PC-9 (cell line): ENCODE measurements around the gene ANXA10. TPM values are rescaled to one million over a fixed set of nuclear protein-coding genes. Genes with fewer than 3 reads are reported as not detected.

ENCODE experiments used
- BruUV-seq: library from RNA; stranded (reverse); fragments of 400-500 nt; replicated peaks from 2 replicates; lab custom pipeline; 2021; lab: Mats Ljungman, UMichigan
- CTCF ChIA-PET: fragments of 300-600 bp; sonication (Branson Sonifier 250); formaldehyde crosslinking; loops from one replicate; lab custom pipeline; 2022; ENCODE audit warnings: antibody characterized with exemption; lab: Charles Lee
- POLR2A ChIA-PET: fragments of 300-600 bp; sonication (Branson Sonifier 250); formaldehyde crosslinking; loops from one replicate; lab custom pipeline; 2022; ENCODE audit warnings: antibody characterized with exemption; ENCODE audit not compliant: unreplicated experiment; lab: Charles Lee
- DNase-seq, 2 experiments: peaks; one replicate each; pipeline versions ENCODE4 v3.0.0 to v3.0.0-alpha.2; 2015 to 2022; ENCODE audit warnings: mixed read lengths in 1 of 2
- H2AFZ ChIP-seq: fragments of 200-600 bp; sonication (generic); 2 replicates; pipeline ENCODE4 v1.8.1; 2017; ENCODE audit warnings: antibody characterized with exemption
- H3F3A ChIP-seq: fragments of 200-600 bp; sonication (generic); 2 replicates; pipeline ENCODE4 v1.8.1; 2017; ENCODE audit warnings: antibody characterized with exemption, mild to moderate bottlenecking, low read depth; ENCODE audit not compliant: insufficient read depth
- H3K27ac ChIP-seq: fragments of 200-600 bp; sonication (generic); 2 replicates; pipeline ENCODE4 v1.6.1; 2016; ENCODE audit warnings: mixed run types
- H3K27me3 ChIP-seq: fragments of 200-600 bp; sonication (generic); 2 replicates; pipeline ENCODE4 v1.6.1; 2016; ENCODE audit warnings: low read depth, mixed run types; ENCODE audit not compliant: insufficient read depth
- H3K36me3 ChIP-seq: fragments of 200-600 bp; sonication (generic); 2 replicates; pipeline ENCODE4 v1.6.1; 2016; ENCODE audit warnings: low read depth, mixed run types
- H3K4me1 ChIP-seq: fragments of 200-600 bp; sonication (generic); replicated peaks from 2 replicates; pipeline ENCODE4 v1.6.1; 2016; ENCODE audit warnings: mixed run types; ENCODE audit not compliant: insufficient read depth
- H3K4me2 ChIP-seq: fragments of 200-600 bp; sonication (generic); 2 replicates; pipeline ENCODE4 v1.6.1; 2017; ENCODE audit warnings: mixed run types
- H3K4me3 ChIP-seq: fragments of 200-600 bp; sonication (generic); 2 replicates; pipeline ENCODE4 v1.6.1; 2016; ENCODE audit warnings: mixed run types
- H3K79me2 ChIP-seq: fragments of 200-600 bp; sonication (generic); 2 replicates; pipeline ENCODE4 v1.6.1; 2017; ENCODE audit warnings: low read depth, mixed run types
- H3K9me2 ChIP-seq: fragments of 200-600 bp; sonication (generic); 2 replicates; pipeline ENCODE4 v1.8.1; 2017; ENCODE audit warnings: mild to moderate bottlenecking; ENCODE audit not compliant: insufficient read depth
- H3K9me3 ChIP-seq: fragments of 200-600 bp; sonication (generic); 2 replicates; pipeline ENCODE4 v1.8.1; 2016; ENCODE audit warnings: low read depth; ENCODE audit not compliant: insufficient read depth
- H4K20me1 ChIP-seq: fragments of 200-600 bp; sonication (generic); 2 replicates; pipeline ENCODE4 v1.8.1; 2017; ENCODE audit not compliant: insufficient read depth
- EZH2 ChIP-seq: fragments of 200-600 bp; sonication (generic); IDR thresholded peaks from 2 replicates; pipeline ENCODE4 v1.8.0; 2017; ENCODE audit warnings: antibody characterized with exemption, low read depth
- intact Hi-C: fragments of 100-400 bp; cut with micrococcal nuclease; formaldehyde crosslinking; loops from one replicate; pipeline ENCODE4 v1.10.0; 2022; ENCODE audit not compliant: unreplicated experiment
- total RNA-seq: library from RNA; stranded (reverse); gene quantifications from 2 replicates; pipeline ENCODE4 v1.2.3, GENCODE V29; 2021
- TF ChIP-seq, protein P1 (sequence below): fragments of 200-600 bp; sonication (generic); conservative IDR thresholded peaks from 2 replicates; pipeline ENCODE4 v1.6.1; 2017; ENCODE audit warnings: mixed run types, antibody characterized with exemption, mild to moderate bottlenecking, moderate library complexity

ANXA10 gene
- total RNA-seq, 1 experiment from 2014 or later: 3.0 TPM

GRCh38 chr4:168129046-168129772 is 36.9 kb downstream of the ANXA10 start:
- POLR2A ChIA-PET: no interaction called here
- Histone ChIP-seq H3K27ac (no peak overlapping the region), H4K20me1 (no peaks in the 10 kb centered on the region), H3K4me3 (no peak overlapping the region), H3K79me2 (no peaks in the 10 kb centered on the region), H3K4me2 (no peak overlapping the region), H3K36me3 (no peaks in the 10 kb centered on the region), H3F3A (no peaks in the 10 kb centered on the region), H2AFZ (no peak overlapping the region), H3K4me1 (no peaks in the 10 kb centered on the region), H3K27me3 (no peaks in the 10 kb centered on the region), H3K9me3 (no peaks in the 10 kb centered on the region), H3K9me2 (no peaks in the 10 kb centered on the region)
- no peak for DNase-seq
- no TSS peak for BruUV-seq
- TF ChIP-seq, protein P1, sequence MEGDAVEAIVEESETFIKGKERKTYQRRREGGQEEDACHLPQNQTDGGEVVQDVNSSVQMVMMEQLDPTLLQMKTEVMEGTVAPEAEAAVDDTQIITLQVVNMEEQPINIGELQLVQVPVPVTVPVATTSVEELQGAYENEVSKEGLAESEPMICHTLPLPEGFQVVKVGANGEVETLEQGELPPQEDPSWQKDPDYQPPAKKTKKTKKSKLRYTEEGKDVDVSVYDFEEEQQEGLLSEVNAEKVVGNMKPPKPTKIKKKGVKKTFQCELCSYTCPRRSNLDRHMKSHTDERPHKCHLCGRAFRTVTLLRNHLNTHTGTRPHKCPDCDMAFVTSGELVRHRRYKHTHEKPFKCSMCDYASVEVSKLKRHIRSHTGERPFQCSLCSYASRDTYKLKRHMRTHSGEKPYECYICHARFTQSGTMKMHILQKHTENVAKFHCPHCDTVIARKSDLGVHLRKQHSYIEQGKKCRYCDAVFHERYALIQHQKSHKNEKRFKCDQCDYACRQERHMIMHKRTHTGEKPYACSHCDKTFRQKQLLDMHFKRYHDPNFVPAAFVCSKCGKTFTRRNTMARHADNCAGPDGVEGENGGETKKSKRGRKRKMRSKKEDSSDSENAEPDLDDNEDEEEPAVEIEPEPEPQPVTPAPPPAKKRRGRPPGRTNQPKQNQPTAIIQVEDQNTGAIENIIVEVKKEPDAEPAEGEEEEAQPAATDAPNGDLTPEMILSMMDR: no peak
- no peak for TF ChIP-seq EZH2
- CTCF ChIA-PET: no interaction called here
- intact Hi-C loops: no loop called here

GRCh38 chr4:168129802-168130201 is 37.5 kb downstream of the ANXA10 start:
- Histone ChIP-seq H2AFZ (no peak overlapping the region), H3K9me3 (no peaks in the 10 kb centered on the region), H4K20me1 (no peaks in the 10 kb centered on the region), H3K4me1 (no peaks in the 10 kb centered on the region), H3K4me3 (no peak overlapping the region), H3K9me2 (no peaks in the 10 kb centered on the region), H3K27ac (no peak overlapping the region), H3K4me2 (no peak overlapping the region), H3K79me2 (no peaks in the 10 kb centered on the region), H3K27me3 (no peaks in the 10 kb centered on the region), H3F3A (no peaks in the 10 kb centered on the region), H3K36me3 (no peaks in the 10 kb centered on the region)
- TF ChIP-seq, protein P1: no peak
- TF ChIP-seq EZH2: no peak
- POLR2A ChIA-PET: no interaction called here
- CTCF ChIA-PET: no interaction called here
- intact Hi-C loops: no loop called here
- BruUV-seq: no TSS peak
- DNase-seq: no peak

GRCh38 chr4:168131196-168131595 is 38.9 kb downstream of the ANXA10 start:
- CTCF ChIA-PET: no interaction called here
- Histone ChIP-seq H4K20me1 (no peaks in the 10 kb centered on the region), H3K4me1 (no peaks in the 10 kb centered on the region), H3K79me2 (no peaks in the 10 kb centered on the region), H3F3A (no peaks in the 10 kb centered on the region), H3K9me2 (no peaks in the 10 kb centered on the region), H3K27ac (no peak overlapping the region), H3K36me3 (no peaks in the 10 kb centered on the region), H3K9me3 (no peaks in the 10 kb centered on the region), H2AFZ (no peak overlapping the region), H3K4me3 (no peak overlapping the region), H3K4me2 (no peak overlapping the region), H3K27me3 (no peaks in the 10 kb centered on the region)
- no peak for TF ChIP-seq EZH2
- TF ChIP-seq, protein P1: no peak
- no peak for DNase-seq
- BruUV-seq: no TSS peak
- intact Hi-C loops: no loop called here
- POLR2A ChIA-PET: interaction anchor here (0.6 kb wide), 1 partner anchor 189 kb away, joined by 5 read pairs; no protein-coding TSS in a partner anchor
